GM18909 (cell line): Measurements from ENCODE around the gene LCE2C.

Experiments used
- ATAC-seq: cut with Tn5 transposase; IDR thresholded peaks from one replicate; pipeline ENCODE4 v1.9.1; 2021; ENCODE audit warnings: mild to moderate bottlenecking; ENCODE audit not compliant: unreplicated experiment, poor library complexity

LCE2C gene

GRCh38 chr1:152707860-152708259, 32.8 kb downstream of the LCE2C start, which contains the start of gene LCE4A:
TSS of gene LCE4A (plus strand) at chr1:152708160. CDS start at chr1:152709076, 916 bp downstream.
- no peak for ATAC-seq

DNA sequence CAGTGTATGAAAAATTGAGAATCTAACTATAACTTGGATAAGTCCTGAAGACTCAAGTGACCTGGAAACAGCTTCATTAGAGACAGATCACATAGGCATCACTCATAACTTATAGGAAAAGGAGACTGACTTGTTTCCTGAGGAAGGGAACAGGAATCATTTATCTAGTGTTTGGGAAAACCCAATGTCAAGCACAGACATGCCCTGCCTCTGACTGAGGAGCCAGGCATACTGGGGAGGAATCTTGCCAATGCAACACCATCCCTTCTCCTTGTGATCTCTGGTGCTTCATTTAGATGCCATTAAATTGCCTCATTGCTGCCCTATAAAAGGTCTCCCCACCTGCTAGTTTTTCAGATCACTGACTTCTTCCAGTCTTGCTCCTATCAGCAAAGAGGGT, 43.2 kb downstream of the LCE2C start:
- no peak for ATAC-seq

- ATAC-seq = no peak
Observed at GRCh38 chr1:152725261-152725660, 50.2 kb downstream of the LCE2C start.
